OCI-LY3 (cell line): Measurements from ENCODE around the gene TNIP1.

Experiments
- H2AFZ ChIP-seq: fragments of 200-600, 300-600 bp; shearing (Covaris generic); 2 replicates; pipeline ENCODE4 v1.6.0; 2014; ENCODE audit warnings: antibody characterized with exemption, low read depth, low read length
- H3K27ac ChIP-seq: fragments of 200-600, 300-600 bp; sonication (generic); 2 replicates; pipeline ENCODE4 v1.5.1; 2014; ENCODE audit warnings: mild to moderate bottlenecking, low read length, moderate library complexity, mixed read lengths
- H3K27me3 ChIP-seq: fragments of 200-600, 300-600 bp; sonication (generic); 2 replicates; pipeline ENCODE4 v1.6.1; 2014; ENCODE audit warnings: low read depth, low read length, mixed read lengths
- H3K36me3 ChIP-seq: fragments of 200-600, 300-600 bp; sonication (generic); replicated peaks from 2 replicates; pipeline ENCODE3; 2014; ENCODE audit warnings: low read depth, low read length, mixed read lengths
- H3K4me1 ChIP-seq: fragments of 300-600, 200-600 bp; sonication (generic); 2 replicates; pipeline ENCODE4 v1.6.1; 2014; ENCODE audit warnings: low read length, mixed read lengths
- H3K4me2 ChIP-seq: fragments of 200-600, 300-600 bp; sonication (generic); 2 replicates; pipeline ENCODE4 v1.6.1; 2014; ENCODE audit warnings: low read length, mixed read lengths
- H3K4me3 ChIP-seq: fragments of 300-600, 200-600 bp; sonication (generic); 2 replicates; pipeline ENCODE4 v1.5.1; 2014; ENCODE audit warnings: antibody characterized with exemption, mild to moderate bottlenecking, low read length, moderate library complexity
- H3K79me2 ChIP-seq: fragments of 300-600, 200-600 bp; shearing (Covaris generic); 2 replicates; pipeline ENCODE4 v1.6.1; 2014; ENCODE audit warnings: mild to moderate bottlenecking, low read length, mixed read lengths
- H3K9ac ChIP-seq: fragments of 300-600, 200-600 bp; shearing (Covaris generic); 2 replicates; pipeline ENCODE4 v1.6.0; 2014; ENCODE audit warnings: mild to moderate bottlenecking, low read length, moderate library complexity
- H3K9me3 ChIP-seq: fragments of 200-600, 300-600 bp; shearing (Covaris generic); 2 replicates; pipeline ENCODE4 v1.6.1; 2014; ENCODE audit warnings: low read length, mixed read lengths; ENCODE audit not compliant: insufficient read depth
- H4K20me1 ChIP-seq: fragments of 200-600, 300-600 bp; sonication (generic); 2 replicates; pipeline ENCODE4 v1.6.1; 2016; ENCODE audit warnings: low read length, mixed read lengths; ENCODE audit not compliant: insufficient read depth
- EZH2phosphoT487 ChIP-seq: fragments of 200-600 bp; shearing (Covaris generic); IDR thresholded peaks from 2 replicates; pipeline ENCODE4 v1.6.1; 2018; ENCODE audit warnings: antibody characterized with exemption, mixed run types, low read depth
- TF ChIP-seq, protein P1 (sequence below): fragments of 200-600, 300-600 bp; sonication (generic); IDR thresholded peaks from 2 replicates; pipeline ENCODE4 v1.5.1; 2014; ENCODE audit warnings: antibody characterized with exemption, low read length, low read depth

The TNIP1 gene

DNA sequence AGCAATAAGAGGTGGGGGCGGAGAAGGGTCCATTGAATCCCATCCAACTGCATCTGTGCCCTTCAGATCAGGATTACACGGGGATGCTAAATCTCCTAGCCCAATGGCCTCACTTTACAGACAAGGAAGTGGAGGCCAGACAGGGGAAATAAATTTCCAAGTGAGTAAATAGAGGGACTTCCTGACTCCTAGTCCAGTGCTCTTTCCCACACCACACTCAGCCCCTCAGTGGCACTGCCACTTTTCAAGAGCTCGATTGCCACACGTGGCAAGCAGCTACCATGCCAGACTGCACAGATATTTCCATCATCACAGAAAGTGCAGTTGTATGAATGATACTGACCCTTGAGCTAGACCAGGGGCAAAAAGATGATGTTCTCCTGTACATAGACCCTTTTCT, 8.2 kb upstream of the TNIP1 start:
- TF ChIP-seq, protein P1, sequence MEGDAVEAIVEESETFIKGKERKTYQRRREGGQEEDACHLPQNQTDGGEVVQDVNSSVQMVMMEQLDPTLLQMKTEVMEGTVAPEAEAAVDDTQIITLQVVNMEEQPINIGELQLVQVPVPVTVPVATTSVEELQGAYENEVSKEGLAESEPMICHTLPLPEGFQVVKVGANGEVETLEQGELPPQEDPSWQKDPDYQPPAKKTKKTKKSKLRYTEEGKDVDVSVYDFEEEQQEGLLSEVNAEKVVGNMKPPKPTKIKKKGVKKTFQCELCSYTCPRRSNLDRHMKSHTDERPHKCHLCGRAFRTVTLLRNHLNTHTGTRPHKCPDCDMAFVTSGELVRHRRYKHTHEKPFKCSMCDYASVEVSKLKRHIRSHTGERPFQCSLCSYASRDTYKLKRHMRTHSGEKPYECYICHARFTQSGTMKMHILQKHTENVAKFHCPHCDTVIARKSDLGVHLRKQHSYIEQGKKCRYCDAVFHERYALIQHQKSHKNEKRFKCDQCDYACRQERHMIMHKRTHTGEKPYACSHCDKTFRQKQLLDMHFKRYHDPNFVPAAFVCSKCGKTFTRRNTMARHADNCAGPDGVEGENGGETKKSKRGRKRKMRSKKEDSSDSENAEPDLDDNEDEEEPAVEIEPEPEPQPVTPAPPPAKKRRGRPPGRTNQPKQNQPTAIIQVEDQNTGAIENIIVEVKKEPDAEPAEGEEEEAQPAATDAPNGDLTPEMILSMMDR = no peak
- Histone ChIP-seq H3K9me3 (no peaks in the 10 kb centered on the region), H4K20me1 (no peaks in the 10 kb centered on the region), H3K4me2 (no peak overlapping the region), H3K4me1 (peaks cover 46% of the 10 kb centered on the region), H3K9ac (no peak overlapping the region), H2AFZ (no peak overlapping the region), H3K27ac (no peak overlapping the region), H3K36me3 (peaks cover 3% of the 10 kb centered on the region), H3K4me3 (no peak overlapping the region), H3K79me2 (peaks cover 26% of the 10 kb centered on the region), H3K27me3 (peaks cover 4% of the 10 kb centered on the region; the same call in 1 of the 2 replicates)

DNA sequence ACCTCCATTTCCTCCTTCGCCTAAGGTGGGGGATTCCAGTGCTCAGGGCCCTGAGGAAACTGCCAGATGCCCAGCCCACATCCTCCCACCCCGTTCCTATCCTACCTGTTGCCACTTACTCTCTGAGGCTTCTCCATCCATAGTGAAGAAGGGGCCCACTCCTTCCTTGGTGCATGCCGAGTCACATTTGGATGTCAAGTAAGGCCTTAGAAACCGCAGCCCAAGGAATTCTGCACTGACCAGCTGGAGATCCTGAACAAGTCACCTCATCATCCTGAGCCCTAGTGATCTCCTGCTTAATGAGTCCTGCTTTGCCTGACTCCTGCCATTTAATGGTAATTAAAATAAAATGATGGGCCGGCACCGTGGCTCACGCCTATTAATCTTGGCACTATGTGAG, 6.7 kb upstream of the TNIP1 start:
- H3K79me2 ChIP-seq = peaks cover 41% of the 10 kb centered on the region
- H3K27me3 ChIP-seq = peaks cover 4% of the 10 kb centered on the region; the same call in 1 of the 2 replicates
- H3K36me3 ChIP-seq = peaks cover 4% of the 10 kb centered on the region
- no peaks in the 10 kb centered on the region for H3K9me3 ChIP-seq
- peak overlapping the region; percentile 88 for H3K9ac ChIP-seq
- peaks cover 46% of the 10 kb centered on the region for H3K4me1 ChIP-seq
- H3K4me2 ChIP-seq = peak overlapping the region; percentile 96
- peak overlapping the region; percentile 53; the same call in 1 of the 2 replicates for H2AFZ ChIP-seq
- TF ChIP-seq EZH2phosphoT487 = no peak
- TF ChIP-seq, protein P1 = no peak
- H4K20me1 ChIP-seq = no peaks in the 10 kb centered on the region
- H3K4me3 ChIP-seq = peak overlapping the region; percentile 90
- peak overlapping the region; percentile 64 for H3K27ac ChIP-seq

DNA sequence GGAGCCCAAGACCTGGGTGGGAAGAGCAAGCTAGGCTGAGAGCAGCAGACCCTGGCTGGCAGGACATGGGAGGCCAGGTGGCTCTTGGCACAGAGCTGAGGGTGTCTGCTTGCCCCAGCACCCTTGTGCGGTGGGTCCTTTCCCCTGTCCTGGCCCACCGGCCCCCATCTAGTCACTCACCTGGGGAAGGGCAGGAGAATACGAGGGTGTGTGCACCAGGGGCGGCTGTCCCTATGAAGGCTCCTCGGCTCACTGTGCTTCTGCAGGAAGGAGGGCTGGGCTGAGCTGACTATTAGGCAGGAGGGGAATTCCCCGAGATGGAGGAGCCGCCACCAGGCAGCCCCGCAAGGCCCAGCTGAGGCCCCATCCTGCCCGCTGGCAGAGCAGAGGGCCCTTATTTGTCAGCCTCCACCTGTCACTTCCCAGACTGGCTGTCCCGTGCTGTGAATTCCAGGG, 6.1 kb upstream of the TNIP1 start:
- H3K36me3 ChIP-seq = peaks cover 6% of the 10 kb centered on the region
- peaks cover 52% of the 10 kb centered on the region for H3K4me1 ChIP-seq
- no peaks in the 10 kb centered on the region for H3K9me3 ChIP-seq
- peak overlapping the region; percentile 64 for H3K27ac ChIP-seq
- peaks cover 4% of the 10 kb centered on the region; the same call in 1 of the 2 replicates for H3K27me3 ChIP-seq
- no peaks in the 10 kb centered on the region for H4K20me1 ChIP-seq
- H2AFZ ChIP-seq = peak overlapping the region; percentile 53; the same call in 1 of the 2 replicates
- peak overlapping the region; percentile 88 for H3K9ac ChIP-seq
- peak overlapping the region; percentile 96 for H3K4me2 ChIP-seq
- H3K79me2 ChIP-seq = peaks cover 46% of the 10 kb centered on the region
- TF ChIP-seq EZH2phosphoT487 = no peak
- TF ChIP-seq, protein P1 = no peak
- peak overlapping the region; percentile 90 for H3K4me3 ChIP-seq

DNA sequence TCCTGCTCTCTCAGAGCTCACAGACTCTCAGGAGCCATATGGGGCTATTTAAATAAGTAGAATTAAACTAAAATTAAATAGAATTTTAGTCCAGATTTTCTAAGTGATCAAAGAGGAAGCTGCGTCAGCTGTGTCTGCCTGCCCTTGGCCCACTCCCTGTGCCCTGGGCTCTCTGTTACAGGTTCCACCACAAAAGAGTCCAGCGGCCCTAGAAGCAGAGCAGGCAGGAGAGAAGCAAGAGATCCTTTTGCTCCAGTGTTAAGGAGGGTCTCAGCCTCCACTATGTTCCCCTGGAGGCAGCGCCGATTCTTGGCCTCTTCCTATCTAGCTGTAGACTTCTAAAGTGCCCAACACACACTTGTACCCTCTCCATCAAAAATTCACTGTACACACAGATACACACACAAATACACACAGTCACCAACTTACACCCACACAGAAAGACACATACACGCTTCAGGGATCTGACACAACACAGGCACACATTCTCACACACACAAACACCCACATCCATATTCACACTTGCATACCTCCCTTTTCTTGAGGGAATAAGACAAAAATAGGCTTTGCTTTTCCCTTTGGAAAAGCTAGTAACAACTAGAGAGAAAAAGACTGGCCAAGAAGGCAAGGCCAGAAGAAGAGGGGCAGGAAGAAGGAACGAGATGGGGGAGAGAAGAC, 5.5 kb upstream of the TNIP1 start:
- Histone ChIP-seq H3K4me1 (peaks cover 54% of the 10 kb centered on the region), H3K79me2 (peaks cover 52% of the 10 kb centered on the region), H3K4me3 (peak overlapping the region; percentile 90), H3K9me3 (no peaks in the 10 kb centered on the region), H4K20me1 (no peaks in the 10 kb centered on the region), H3K9ac (peak overlapping the region; percentile 88), H3K27me3 (peaks cover 4% of the 10 kb centered on the region; the same call in 1 of the 2 replicates), H2AFZ (no peak overlapping the region), H3K4me2 (peak overlapping the region; percentile 96), H3K36me3 (peaks cover 6% of the 10 kb centered on the region), H3K27ac (peak overlapping the region; percentile 64)
- TF ChIP-seq EZH2phosphoT487 = no peak
- TF ChIP-seq, protein P1 = no peak
